ENCODE results near the gene S100A6. TPM values are rescaled to one million over a fixed set of nuclear protein-coding genes. Genes with fewer than 3 reads are reported as not detected.

The S100A6 gene
- total RNA-seq, 1 donor = 1,187 TPM

DNA sequence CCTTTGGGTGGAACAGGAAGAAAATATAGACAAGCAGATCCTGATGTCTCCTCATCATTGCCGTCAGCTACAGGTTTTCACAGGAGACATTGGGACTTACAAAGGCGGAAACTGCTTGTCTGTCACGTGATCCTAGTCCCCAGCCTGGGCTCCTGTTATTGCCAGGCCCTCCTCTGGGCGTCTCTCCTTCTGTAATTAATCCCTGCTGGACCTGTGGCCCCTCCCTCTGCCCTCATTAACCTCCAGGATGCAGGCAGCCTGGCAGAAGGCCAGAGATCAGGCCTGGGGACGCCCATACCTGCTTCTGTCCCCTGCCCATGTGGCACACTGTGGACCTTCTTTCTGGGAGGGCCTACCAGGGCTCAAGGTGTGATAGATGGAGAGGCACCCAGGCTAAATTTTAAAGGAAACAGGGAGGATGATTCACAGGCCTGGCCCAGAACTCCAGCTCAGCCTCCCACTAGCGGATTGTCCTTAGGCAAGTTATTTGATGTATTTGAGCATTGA is 2.6 kb upstream of the S100A6 start:
- peaks cover 8% of the 10 kb centered on the region for H4K20me1 ChIP-seq (ENCODE audit: insufficient read depth, low read length)
- no peak for DNase-seq (ENCODE audit: insufficient read length, low spot score, missing footprints)
- H3K27ac ChIP-seq (ENCODE audit: low read depth, low read length) = no peak overlapping the region
- no peaks in the 10 kb centered on the region for H3K9me3 ChIP-seq (ENCODE audit: low read depth, low read length)
- H3K36me3 ChIP-seq (ENCODE audit: insufficient read depth, low read length) = peaks cover 4% of the 10 kb centered on the region
- TF ChIP-seq, protein P1, sequence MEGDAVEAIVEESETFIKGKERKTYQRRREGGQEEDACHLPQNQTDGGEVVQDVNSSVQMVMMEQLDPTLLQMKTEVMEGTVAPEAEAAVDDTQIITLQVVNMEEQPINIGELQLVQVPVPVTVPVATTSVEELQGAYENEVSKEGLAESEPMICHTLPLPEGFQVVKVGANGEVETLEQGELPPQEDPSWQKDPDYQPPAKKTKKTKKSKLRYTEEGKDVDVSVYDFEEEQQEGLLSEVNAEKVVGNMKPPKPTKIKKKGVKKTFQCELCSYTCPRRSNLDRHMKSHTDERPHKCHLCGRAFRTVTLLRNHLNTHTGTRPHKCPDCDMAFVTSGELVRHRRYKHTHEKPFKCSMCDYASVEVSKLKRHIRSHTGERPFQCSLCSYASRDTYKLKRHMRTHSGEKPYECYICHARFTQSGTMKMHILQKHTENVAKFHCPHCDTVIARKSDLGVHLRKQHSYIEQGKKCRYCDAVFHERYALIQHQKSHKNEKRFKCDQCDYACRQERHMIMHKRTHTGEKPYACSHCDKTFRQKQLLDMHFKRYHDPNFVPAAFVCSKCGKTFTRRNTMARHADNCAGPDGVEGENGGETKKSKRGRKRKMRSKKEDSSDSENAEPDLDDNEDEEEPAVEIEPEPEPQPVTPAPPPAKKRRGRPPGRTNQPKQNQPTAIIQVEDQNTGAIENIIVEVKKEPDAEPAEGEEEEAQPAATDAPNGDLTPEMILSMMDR (IDR thresholded peaks at IDR 0.05; ENCODE audit: extremely low read depth, low read depth, low read length) = no peak
- peaks cover 19% of the 10 kb centered on the region for H3K79me2 ChIP-seq (ENCODE audit: insufficient read depth, low read length)
- no peak overlapping the region for H2AFZ ChIP-seq (ENCODE audit: low read length)
- H3K4me3 ChIP-seq (ENCODE audit: insufficient read depth, low read length) = no peak overlapping the region
- peaks cover 37% of the 10 kb centered on the region for H3K4me1 ChIP-seq (ENCODE audit: insufficient read depth, low read length)
- no peak overlapping the region for H3K4me2 ChIP-seq (ENCODE audit: insufficient read depth, low read length)
- H3K27me3 ChIP-seq (ENCODE audit: insufficient read depth, low read length) = no peaks in the 10 kb centered on the region

DNA sequence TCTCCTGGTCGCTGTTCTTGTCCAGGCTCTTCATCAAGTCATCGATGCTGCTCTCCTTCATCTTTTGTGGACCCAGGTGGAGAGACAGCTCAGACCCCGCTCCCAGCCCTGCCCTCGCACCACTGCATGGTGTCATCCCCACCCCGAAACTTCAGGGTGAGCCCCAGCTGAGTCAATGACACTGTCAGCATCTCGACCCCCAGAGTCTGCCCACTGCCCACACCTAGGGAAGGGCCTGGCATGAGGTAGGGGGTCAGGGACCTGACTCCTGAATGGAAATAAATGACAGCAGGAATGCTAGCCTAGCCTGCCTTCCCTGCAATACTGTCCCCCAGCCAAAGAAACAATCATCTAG is 1.6 kb upstream of the S100A6 start:
- TF ChIP-seq, protein P1 (IDR thresholded peaks at IDR 0.05; ENCODE audit: extremely low read depth, low read depth, low read length) = no peak
- no peak overlapping the region for H3K4me2 ChIP-seq (ENCODE audit: insufficient read depth, low read length)
- H3K4me3 ChIP-seq (ENCODE audit: insufficient read depth, low read length) = no peak overlapping the region
- H2AFZ ChIP-seq (ENCODE audit: low read length) = no peak overlapping the region
- H3K27ac ChIP-seq (ENCODE audit: low read depth, low read length) = no peak overlapping the region
- no peaks in the 10 kb centered on the region for H3K27me3 ChIP-seq (ENCODE audit: insufficient read depth, low read length)
- peaks cover 19% of the 10 kb centered on the region for H3K79me2 ChIP-seq (ENCODE audit: insufficient read depth, low read length)
- H4K20me1 ChIP-seq (ENCODE audit: insufficient read depth, low read length) = peaks cover 8% of the 10 kb centered on the region
- DNase-seq (ENCODE audit: insufficient read length, low spot score, missing footprints) = no peak
- no peaks in the 10 kb centered on the region for H3K9me3 ChIP-seq (ENCODE audit: low read depth, low read length)
- peaks cover 39% of the 10 kb centered on the region for H3K4me1 ChIP-seq (ENCODE audit: insufficient read depth, low read length)
- H3K36me3 ChIP-seq (ENCODE audit: insufficient read depth, low read length) = peaks cover 4% of the 10 kb centered on the region

DNA sequence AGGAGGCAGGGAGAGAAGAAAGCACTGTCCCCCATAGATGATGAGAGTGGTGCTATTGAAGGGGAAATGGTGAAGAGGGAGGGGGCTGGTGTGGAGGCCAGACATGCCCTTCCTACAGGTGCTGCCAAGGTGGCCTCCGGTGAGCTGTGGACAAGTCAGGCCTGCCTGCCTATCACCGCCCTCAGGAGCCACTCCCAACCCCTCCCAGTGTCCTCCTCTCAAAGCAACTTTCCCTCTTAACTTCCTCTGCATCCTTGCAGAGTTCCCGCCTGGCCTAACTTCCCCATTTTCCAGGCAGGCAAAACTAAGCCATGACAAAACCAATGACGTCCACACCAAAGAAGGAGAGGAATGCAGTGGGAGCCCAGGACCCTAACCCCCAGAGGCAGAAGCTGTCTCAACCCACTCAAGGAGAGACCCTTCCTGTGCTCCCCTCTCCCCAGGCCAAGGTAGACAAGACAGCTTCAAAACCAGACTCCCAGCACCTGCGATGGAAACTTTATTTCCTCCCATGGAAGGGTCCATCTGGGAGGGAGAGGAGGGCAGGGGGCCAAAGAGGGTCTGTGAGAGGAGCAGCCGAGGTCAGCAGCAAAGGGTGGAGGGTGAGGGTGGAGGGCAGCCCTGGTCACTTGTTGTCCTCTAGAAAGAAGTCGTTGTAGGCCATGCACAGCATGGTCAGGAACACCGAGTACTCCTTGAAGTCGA is 1.0 kb upstream of the S100A6 start:
- no peaks in the 10 kb centered on the region for H3K9me3 ChIP-seq (ENCODE audit: low read depth, low read length)
- H3K36me3 ChIP-seq (ENCODE audit: insufficient read depth, low read length) = peaks cover 4% of the 10 kb centered on the region
- H3K4me1 ChIP-seq (ENCODE audit: insufficient read depth, low read length) = peaks cover 39% of the 10 kb centered on the region
- H3K4me2 ChIP-seq (ENCODE audit: insufficient read depth, low read length) = peak overlapping the region; percentile 92
- peaks cover 19% of the 10 kb centered on the region for H3K79me2 ChIP-seq (ENCODE audit: insufficient read depth, low read length)
- DNase-seq (ENCODE audit: insufficient read length, low spot score, missing footprints) = no peak
- H3K27ac ChIP-seq (ENCODE audit: low read depth, low read length) = peak overlapping the region; percentile 72
- TF ChIP-seq, protein P1 (IDR thresholded peaks at IDR 0.05; ENCODE audit: extremely low read depth, low read depth, low read length) = no peak
- peaks cover 8% of the 10 kb centered on the region for H4K20me1 ChIP-seq (ENCODE audit: insufficient read depth, low read length)
- no peaks in the 10 kb centered on the region for H3K27me3 ChIP-seq (ENCODE audit: insufficient read depth, low read length)
- H3K4me3 ChIP-seq (ENCODE audit: insufficient read depth, low read length) = peak overlapping the region; percentile 85
- peak overlapping the region; percentile 93 for H2AFZ ChIP-seq (ENCODE audit: low read length)

DNA sequence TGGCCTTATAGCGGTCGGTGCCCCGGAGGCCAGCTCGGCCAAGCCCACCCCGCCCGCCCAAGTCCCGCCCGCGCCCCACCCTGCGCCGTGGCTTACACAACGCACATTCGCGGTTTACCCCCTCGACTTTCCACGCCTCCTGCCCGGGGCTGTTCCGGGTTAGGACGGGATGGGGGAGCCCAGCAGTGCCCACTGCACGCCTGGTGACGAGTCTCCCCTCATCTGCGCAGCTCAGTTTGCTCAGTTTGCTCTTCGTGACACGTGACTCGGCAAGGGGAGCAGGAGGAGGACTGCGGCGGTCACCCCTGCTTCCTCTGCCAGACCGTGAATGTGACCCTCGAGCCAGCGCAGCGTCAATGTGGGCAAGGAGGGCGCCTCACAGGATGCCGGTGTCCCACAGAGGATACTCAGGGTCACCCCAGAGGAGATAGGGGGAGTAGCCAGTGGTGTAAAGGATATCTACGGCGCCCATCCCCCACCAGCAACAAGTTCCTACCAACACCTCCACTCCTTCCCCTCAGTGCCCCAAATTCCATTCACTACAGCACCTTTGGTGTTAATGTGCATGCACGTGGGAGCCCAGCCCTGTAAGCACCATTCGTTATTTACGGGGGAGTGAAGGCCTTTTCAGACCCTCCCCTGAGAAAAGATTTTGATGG is 350 bp upstream of the S100A6 start:
- peaks cover 4% of the 10 kb centered on the region for H3K36me3 ChIP-seq (ENCODE audit: insufficient read depth, low read length)
- peak overlapping the region; percentile 93 for H2AFZ ChIP-seq (ENCODE audit: low read length)
- TF ChIP-seq, protein P1 (IDR thresholded peaks at IDR 0.05; ENCODE audit: extremely low read depth, low read depth, low read length) = no peak
- peaks cover 8% of the 10 kb centered on the region for H4K20me1 ChIP-seq (ENCODE audit: insufficient read depth, low read length)
- peak overlapping the region; percentile 85 for H3K4me3 ChIP-seq (ENCODE audit: insufficient read depth, low read length)
- DNase-seq (ENCODE audit: insufficient read length, low spot score, missing footprints) = peak; percentile 94
- H3K27ac ChIP-seq (ENCODE audit: low read depth, low read length) = peak overlapping the region; percentile 94
- peaks cover 39% of the 10 kb centered on the region for H3K4me1 ChIP-seq (ENCODE audit: insufficient read depth, low read length)
- H3K79me2 ChIP-seq (ENCODE audit: insufficient read depth, low read length) = peaks cover 19% of the 10 kb centered on the region
- peak overlapping the region; percentile 92 for H3K4me2 ChIP-seq (ENCODE audit: insufficient read depth, low read length)
- no peaks in the 10 kb centered on the region for H3K27me3 ChIP-seq (ENCODE audit: insufficient read depth, low read length)
- no peaks in the 10 kb centered on the region for H3K9me3 ChIP-seq (ENCODE audit: low read depth, low read length)
